Neutrophil (primary cell): ENCODE results near the gene MGAT3.

Source experiments
- H3K27ac ChIP-seq: fragments of 200-600 bp; sonication (generic); 2 replicates; pipeline ENCODE4 v1.5.1; 2016; ENCODE audit warnings: mild to moderate bottlenecking, moderate library complexity
- H3K27me3 ChIP-seq: fragments of 200-600 bp; sonication (generic); 2 replicates; pipeline ENCODE4 v1.6.0; 2016; ENCODE audit warnings: mild to moderate bottlenecking
- H3K36me3 ChIP-seq: fragments of 200-600 bp; sonication (generic); 2 replicates; pipeline ENCODE4 v1.5.1; 2017
- H3K4me1 ChIP-seq, 2 experiments: fragments of 200-600 bp in 1 of 2; sonication (generic) in 1 of 2; 1 replicate in 1 of 2; 2 replicates in 1 of 2; pipeline versions ENCODE4 v1.5.1 to v1.6.1; 2013 to 2016; ENCODE audit warnings: low read depth in 1 of 2, low read length in 1 of 2, mild to moderate bottlenecking in 1 of 2, moderate library complexity in 1 of 2; ENCODE audit not compliant: control insufficient read depth in 1 of 2, insufficient read depth in 1 of 2
- H3K4me3 ChIP-seq, 2 experiments: fragments of 200-600 bp in 1 of 2; sonication (generic) in 1 of 2; 1 replicate in 1 of 2; 2 replicates in 1 of 2; pipeline ENCODE4 v1.5.1; 2013 to 2016; ENCODE audit warnings: low read depth in 1 of 2, low read length in 1 of 2, mild to moderate bottlenecking in 1 of 2, moderate library complexity in 1 of 2
- H3K9me3 ChIP-seq: fragments of 200-600 bp; sonication (generic); 2 replicates; pipeline ENCODE4 v1.5.1; 2016
- CTCF ChIP-seq: fragments of 200-600 bp; sonication (generic); IDR thresholded peaks from 2 replicates; pipeline ENCODE4 v1.5.1; 2016; ENCODE audit warnings: antibody characterized with exemption

The MGAT3 gene

GRCh38 chr22:39429916-39430575, 26.8 kb upstream of the MGAT3 start:
- no peaks in the 10 kb centered on the region for H3K4me1 ChIP-seq
- H3K9me3 ChIP-seq: no peaks in the 10 kb centered on the region
- no peaks in the 10 kb centered on the region for H3K27me3 ChIP-seq
- TF ChIP-seq CTCF: no peak
- no peak overlapping the region for H3K4me3 ChIP-seq
- H3K36me3 ChIP-seq: peaks cover 90% of the 10 kb centered on the region
- no peak overlapping the region for H3K27ac ChIP-seq

GRCh38 chr22:39430576-39431150, 26.1 kb upstream of the MGAT3 start:
- Histone ChIP-seq H3K27ac (no peak overlapping the region), H3K4me3 (no peak overlapping the region), H3K9me3 (no peaks in the 10 kb centered on the region), H3K4me1 (no peaks in the 10 kb centered on the region), H3K36me3 (peaks cover 90% of the 10 kb centered on the region), H3K27me3 (no peaks in the 10 kb centered on the region)
- no peak for TF ChIP-seq CTCF

GRCh38 chr22:39431216-39431801, 25.5 kb upstream of the MGAT3 start:
- H3K4me1 ChIP-seq: no peaks in the 10 kb centered on the region
- no peak overlapping the region for H3K4me3 ChIP-seq
- no peaks in the 10 kb centered on the region for H3K9me3 ChIP-seq
- no peaks in the 10 kb centered on the region for H3K27me3 ChIP-seq
- H3K27ac ChIP-seq: no peak overlapping the region
- H3K36me3 ChIP-seq: peaks cover 85% of the 10 kb centered on the region
- no peak for TF ChIP-seq CTCF

- H3K36me3 ChIP-seq: peaks cover 80% of the 10 kb centered on the region
- H3K27me3 ChIP-seq: no peaks in the 10 kb centered on the region
- no peak for TF ChIP-seq CTCF
- no peaks in the 10 kb centered on the region for H3K9me3 ChIP-seq
- H3K27ac ChIP-seq: no peak overlapping the region
- no peak overlapping the region for H3K4me3 ChIP-seq
- no peaks in the 10 kb centered on the region for H3K4me1 ChIP-seq
Observed at GRCh38 chr22:39431821-39432251, 25.0 kb upstream of the MGAT3 start.

GRCh38 chr22:39432361-39432811, 24.4 kb upstream of the MGAT3 start:
- H3K4me1 ChIP-seq: peaks cover 2 to 4% of the 10 kb centered on the region in 2 experiments
- H3K36me3 ChIP-seq: peaks cover 74% of the 10 kb centered on the region
- H3K9me3 ChIP-seq: no peaks in the 10 kb centered on the region
- H3K27ac ChIP-seq: no peak overlapping the region
- H3K27me3 ChIP-seq: peaks cover under 1% of the 10 kb centered on the region
- no peak for TF ChIP-seq CTCF
- no peak overlapping the region for H3K4me3 ChIP-seq
